SU-DHL-6 (cell line): Measurements from ENCODE around the gene TRPM2.

Experiments
- H2AFZ ChIP-seq: fragments of 200-600 bp; sonication (generic); 2 replicates; pipeline ENCODE4 v1.6.1; 2014; ENCODE audit warnings: low read depth, mild to moderate bottlenecking, moderate library complexity, mixed read lengths, antibody characterized with exemption, low read length; ENCODE audit not compliant: severe bottlenecking
- H3F3A ChIP-seq: fragments of 200-600 bp; shearing (Covaris generic); 2 replicates; pipeline ENCODE4 v1.6.0; 2016; ENCODE audit warnings: antibody characterized with exemption, mild to moderate bottlenecking; ENCODE audit not compliant: insufficient read depth
- H3K27ac ChIP-seq: fragments of 200-600 bp; sonication (generic); 2 replicates; pipeline ENCODE4 v1.5.1; 2016; ENCODE audit warnings: low read depth, mild to moderate bottlenecking, low read length, moderate library complexity, mixed read lengths
- H3K27me3 ChIP-seq: fragments of 200-600 bp; sonication (generic), shearing (Covaris generic); 2 replicates; pipeline ENCODE4 v1.6.0; 2014; ENCODE audit warnings: mild to moderate bottlenecking, low read length
- H3K36me3 ChIP-seq: fragments of 200-600 bp; sonication (generic); 2 replicates; pipeline ENCODE4 v1.6.1; 2014; ENCODE audit warnings: mild to moderate bottlenecking, low read length, mixed read lengths
- H3K4me2 ChIP-seq: fragments of 300-600, 200-600 bp; shearing (Covaris generic), sonication (generic); 2 replicates; pipeline ENCODE4 v1.6.0; 2014; ENCODE audit warnings: low read length, low read depth, mild to moderate bottlenecking; ENCODE audit not compliant: poor library complexity, severe bottlenecking
- H3K4me3 ChIP-seq: fragments of 200-600 bp; sonication (generic); 2 replicates; pipeline ENCODE4 v1.5.1; 2014; ENCODE audit warnings: antibody characterized with exemption, low read length, mild to moderate bottlenecking, mixed read lengths; ENCODE audit not compliant: insufficient read depth, poor library complexity, severe bottlenecking
- H3K79me2 ChIP-seq: fragments of 200-600 bp; sonication (generic); 2 replicates; pipeline ENCODE4 v1.6.1; 2014; ENCODE audit warnings: mild to moderate bottlenecking, low read length, moderate library complexity; ENCODE audit not compliant: insufficient read depth
- H3K9ac ChIP-seq: fragments of 200-600 bp; sonication (generic); 2 replicates; pipeline ENCODE4 v1.7.0; 2014; ENCODE audit warnings: mild to moderate bottlenecking, low read length
- H3K9me2 ChIP-seq: fragments of 200-600 bp; sonication (generic); replicated peaks from 2 replicates; pipeline ENCODE4 v1.6.1; 2014; ENCODE audit warnings: low read length; ENCODE audit not compliant: insufficient read depth
- H3K9me3 ChIP-seq: fragments of 200-600 bp; sonication (generic); 2 replicates; pipeline ENCODE4 v1.6.1; 2014; ENCODE audit warnings: low read length, mixed read lengths; ENCODE audit not compliant: insufficient read depth
- H4K20me1 ChIP-seq: fragments of 200-600 bp; sonication (generic); 2 replicates; pipeline ENCODE4 v1.6.1; 2014; ENCODE audit warnings: low read depth, mild to moderate bottlenecking, antibody characterized with exemption, low read length, moderate library complexity, mixed read lengths
- EZH2phosphoT487 ChIP-seq: fragments of 200-600 bp; sonication (generic), shearing (Covaris generic); conservative IDR thresholded peaks from 2 replicates; pipeline ENCODE4 v1.6.1; 2018; ENCODE audit warnings: mild to moderate bottlenecking, antibody characterized with exemption, low read length, moderate library complexity, mixed read lengths
- TF ChIP-seq, protein P1 (sequence below): fragments of 200-600 bp; sonication (generic); IDR thresholded peaks from one replicate; pipeline ENCODE4 v1.5.1; 2017; ENCODE audit warnings: antibody characterized with exemption, mild to moderate bottlenecking, low read length, moderate library complexity; ENCODE audit not compliant: insufficient read depth, poor library complexity, severe bottlenecking

TRPM2 gene

DNA sequence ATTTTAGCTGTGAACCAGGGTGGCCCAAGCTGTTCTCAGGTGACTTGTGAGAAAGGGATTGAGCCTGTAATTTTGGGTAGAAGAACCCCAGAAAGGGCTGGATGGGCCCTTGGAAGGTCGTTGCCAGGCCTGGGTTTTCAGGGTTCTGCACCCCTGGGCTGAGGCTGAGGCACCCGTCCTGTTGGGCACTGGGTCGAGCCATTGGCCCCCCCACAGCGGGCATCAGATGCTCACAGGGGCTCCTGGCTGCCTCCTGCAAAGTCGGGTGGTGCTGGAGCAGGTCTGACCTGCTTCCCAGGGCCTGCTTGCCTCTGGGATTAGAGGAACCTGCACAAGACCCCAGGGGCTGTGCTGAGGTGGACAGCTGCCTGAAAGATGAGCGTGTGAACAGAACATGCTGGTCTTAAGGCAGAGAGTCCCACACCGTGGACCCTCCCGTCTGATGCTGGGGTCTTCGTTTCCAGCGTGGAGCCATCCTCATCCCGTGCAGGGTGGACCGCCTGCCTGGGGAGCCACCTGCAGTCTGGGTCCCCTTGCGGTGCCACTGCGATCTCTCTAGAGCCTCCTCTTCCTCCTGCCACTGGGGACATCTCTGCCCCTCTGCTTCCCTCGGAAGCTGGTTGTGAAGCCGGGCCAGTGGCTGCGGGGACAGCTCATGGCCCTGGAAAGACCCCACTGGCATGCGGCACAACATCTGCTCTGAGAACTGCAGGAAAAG, 1.7 kb upstream of the TRPM2 start:
- H3K9me2 ChIP-seq = no peaks in the 10 kb centered on the region
- no peak overlapping the region for H3K27ac ChIP-seq
- H3K9ac ChIP-seq = no peak overlapping the region
- H2AFZ ChIP-seq = no peak overlapping the region
- no peaks in the 10 kb centered on the region for H3K27me3 ChIP-seq
- H3K36me3 ChIP-seq = no peaks in the 10 kb centered on the region
- no peaks in the 10 kb centered on the region for H3K79me2 ChIP-seq
- no peaks in the 10 kb centered on the region for H4K20me1 ChIP-seq
- H3K4me2 ChIP-seq = no peak overlapping the region
- H3F3A ChIP-seq = no peaks in the 10 kb centered on the region
- TF ChIP-seq, protein P1, sequence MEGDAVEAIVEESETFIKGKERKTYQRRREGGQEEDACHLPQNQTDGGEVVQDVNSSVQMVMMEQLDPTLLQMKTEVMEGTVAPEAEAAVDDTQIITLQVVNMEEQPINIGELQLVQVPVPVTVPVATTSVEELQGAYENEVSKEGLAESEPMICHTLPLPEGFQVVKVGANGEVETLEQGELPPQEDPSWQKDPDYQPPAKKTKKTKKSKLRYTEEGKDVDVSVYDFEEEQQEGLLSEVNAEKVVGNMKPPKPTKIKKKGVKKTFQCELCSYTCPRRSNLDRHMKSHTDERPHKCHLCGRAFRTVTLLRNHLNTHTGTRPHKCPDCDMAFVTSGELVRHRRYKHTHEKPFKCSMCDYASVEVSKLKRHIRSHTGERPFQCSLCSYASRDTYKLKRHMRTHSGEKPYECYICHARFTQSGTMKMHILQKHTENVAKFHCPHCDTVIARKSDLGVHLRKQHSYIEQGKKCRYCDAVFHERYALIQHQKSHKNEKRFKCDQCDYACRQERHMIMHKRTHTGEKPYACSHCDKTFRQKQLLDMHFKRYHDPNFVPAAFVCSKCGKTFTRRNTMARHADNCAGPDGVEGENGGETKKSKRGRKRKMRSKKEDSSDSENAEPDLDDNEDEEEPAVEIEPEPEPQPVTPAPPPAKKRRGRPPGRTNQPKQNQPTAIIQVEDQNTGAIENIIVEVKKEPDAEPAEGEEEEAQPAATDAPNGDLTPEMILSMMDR = no peak
- TF ChIP-seq EZH2phosphoT487 = no peak
- H3K4me3 ChIP-seq = no peak overlapping the region
- H3K9me3 ChIP-seq = no peaks in the 10 kb centered on the region

DNA sequence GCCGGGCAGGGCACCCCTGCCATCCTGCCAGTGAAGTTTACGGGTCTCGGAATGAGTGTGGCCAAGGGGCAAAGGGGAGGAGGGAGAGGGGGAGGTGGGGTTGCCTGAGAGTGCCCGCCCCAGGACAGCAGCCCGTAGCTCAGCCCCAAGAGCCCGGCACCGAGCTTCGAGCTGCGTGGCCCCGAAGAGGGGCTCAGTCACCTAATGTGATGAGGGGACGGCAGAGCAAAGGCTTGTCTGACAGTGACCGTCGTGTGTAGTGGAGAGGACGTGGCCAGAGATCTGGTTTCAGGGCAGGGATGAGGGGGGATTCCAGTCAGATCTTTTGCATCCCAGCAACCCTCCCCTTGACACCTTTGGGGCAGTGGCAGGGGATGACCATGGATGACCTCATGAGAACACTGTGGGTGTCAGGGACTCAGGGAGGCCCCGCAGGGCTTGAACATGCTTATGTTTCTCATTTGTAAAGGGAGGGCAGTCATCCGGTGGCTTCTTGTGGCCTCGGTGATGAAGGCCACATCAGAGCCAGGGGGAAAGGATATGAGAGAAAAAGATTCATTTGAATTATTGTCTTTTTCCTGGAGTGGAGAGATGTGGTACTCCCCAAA, 1.1 kb upstream of the TRPM2 start:
- Histone ChIP-seq H3K36me3 (no peaks in the 10 kb centered on the region), H4K20me1 (no peaks in the 10 kb centered on the region), H3K79me2 (no peaks in the 10 kb centered on the region), H3K9ac (no peak overlapping the region), H2AFZ (no peak overlapping the region), H3K4me3 (no peak overlapping the region), H3K9me2 (no peaks in the 10 kb centered on the region), H3K9me3 (no peaks in the 10 kb centered on the region), H3K27ac (no peak overlapping the region), H3F3A (no peaks in the 10 kb centered on the region), H3K27me3 (no peaks in the 10 kb centered on the region), H3K4me2 (no peak overlapping the region)
- TF ChIP-seq EZH2phosphoT487 = no peak
- TF ChIP-seq, protein P1 = no peak

DNA sequence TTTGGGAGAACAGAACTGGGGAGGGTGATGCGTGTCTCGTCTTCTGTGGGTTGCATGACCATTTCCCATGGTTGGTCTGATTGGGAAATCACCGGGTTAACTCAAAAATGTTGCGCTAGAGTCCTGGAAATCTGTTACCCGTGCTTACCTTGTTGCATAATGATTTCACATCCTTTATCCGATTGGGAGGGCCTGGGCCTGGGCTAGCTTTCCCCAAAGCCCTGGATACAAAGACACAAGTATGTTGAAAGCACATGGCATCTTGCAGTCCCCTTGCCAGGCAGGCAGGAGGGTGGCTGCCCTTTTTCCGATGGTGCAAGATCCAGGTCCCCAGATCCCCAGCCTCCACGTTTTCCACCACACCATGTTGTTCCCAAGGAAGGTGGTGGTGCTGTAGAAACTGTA, 582 bp downstream of the TRPM2 start:
- Histone ChIP-seq H3K9me2 (no peaks in the 10 kb centered on the region), H3K27me3 (no peaks in the 10 kb centered on the region), H3K9me3 (no peaks in the 10 kb centered on the region), H3K79me2 (no peaks in the 10 kb centered on the region), H3K27ac (no peak overlapping the region), H3F3A (no peaks in the 10 kb centered on the region), H2AFZ (no peak overlapping the region), H3K4me2 (no peak overlapping the region), H3K4me3 (no peak overlapping the region), H3K36me3 (no peaks in the 10 kb centered on the region), H3K9ac (no peak overlapping the region), H4K20me1 (no peaks in the 10 kb centered on the region)
- no peak for TF ChIP-seq EZH2phosphoT487
- TF ChIP-seq, protein P1 = no peak
